ENCODE results near the gene RPS16.

Gene RPS16

GRCh38 chr19:39409208-39410016 lies 26.3 kb downstream of the RPS16 start:
- no peak for TF ChIP-seq CTCF (IDR thresholded peaks at IDR 0.05; ENCODE audit: control insufficient read depth, extremely low read depth, insufficient read depth)
- peak overlapping the region; percentile 98 for H3K4me3 ChIP-seq (ENCODE audit: low read depth, low read length)
- peak; percentile 79 for DNase-seq (ENCODE audit: low read depth)

- no peak for TF ChIP-seq CTCF (IDR thresholded peaks at IDR 0.05; ENCODE audit: control insufficient read depth, extremely low read depth, insufficient read depth)
- DNase-seq (ENCODE audit: low read depth), result no peak
Measured at GRCh38 chr19:39408392-39409207, 27.1 kb downstream of the RPS16 start.

GRCh38 chr19:39407660-39408391 lies 27.9 kb downstream of the RPS16 start:
- TF ChIP-seq CTCF (IDR thresholded peaks at IDR 0.05; ENCODE audit: control insufficient read depth, extremely low read depth, insufficient read depth), result no peak
- peak overlapping the region; percentile 98 for H3K4me3 ChIP-seq (ENCODE audit: low read depth, low read length)
- DNase-seq (ENCODE audit: low read depth), result no peak

More at GRCh38 chr19:39408392-39409207, 27.1 kb downstream of the RPS16 start:
- H3K4me3 ChIP-seq (ENCODE audit: low read depth, low read length), result peak overlapping the region; percentile 98

- peak overlapping the region; percentile 98 for H3K4me3 ChIP-seq (ENCODE audit: low read depth, low read length)
- no peak for TF ChIP-seq CTCF (IDR thresholded peaks at IDR 0.05; ENCODE audit: control insufficient read depth, extremely low read depth, insufficient read depth)
- DNase-seq (ENCODE audit: low read depth), result no peak
Measured at GRCh38 chr19:39407410-39407659, 28.4 kb downstream of the RPS16 start.

GRCh38 chr19:39406656-39407409 lies 28.9 kb downstream of the RPS16 start, which contains the start of gene ZFP36:
TSS of gene ZFP36 (plus strand) at chr19:39406847. CDS start at chr19:39406905, 58 bp downstream.
- H3K4me3 ChIP-seq (ENCODE audit: low read depth, low read length), result peak within 1 kb of the TSS; percentile 98
- DNase-seq (ENCODE audit: low read depth), result no peak
- TF ChIP-seq CTCF (IDR thresholded peaks at IDR 0.05; ENCODE audit: control insufficient read depth, extremely low read depth, insufficient read depth), result no peak

- DNase-seq (ENCODE audit: low read depth), result no peak
- H3K4me3 ChIP-seq (ENCODE audit: low read depth, low read length), result peak overlapping the region; percentile 98
- TF ChIP-seq CTCF (IDR thresholded peaks at IDR 0.05; ENCODE audit: control insufficient read depth, extremely low read depth, insufficient read depth), result no peak
Measured at GRCh38 chr19:39405958-39406655, 29.6 kb downstream of the RPS16 start.

All from LNCaP clone FGC (cell line).